HL-60 (cell line): Measurements from ENCODE around the gene VCAN.

Experiments used
- DNase-seq, 2 experiments: peaks; one replicate each; pipeline ENCODE4 v3.0.0-alpha.2; 2010 to 2020; ENCODE audit warnings: low read depth in 1 of 2, low spot score in 1 of 2
- H3K27ac ChIP-seq: fragments of 250-450 bp; sonication (Bioruptor Pico); replicated peaks from 2 replicates; pipeline ENCODE4 v1.5.1; 2020; ENCODE audit warnings: mild to moderate bottlenecking, moderate library complexity
- H3K27me3 ChIP-seq: fragments of 250-450 bp; sonication (Bioruptor Pico); 2 replicates; pipeline ENCODE4 v1.5.1; 2021; ENCODE audit warnings: mild to moderate bottlenecking, moderate library complexity; ENCODE audit not compliant: insufficient read depth, poor library complexity, severe bottlenecking
- H3K4me3 ChIP-seq: replicated peaks from 2 replicates; pipeline ENCODE4 v1.5.1; 2011; ENCODE audit warnings: mild to moderate bottlenecking, control low read depth, low read length; ENCODE audit not compliant: insufficient read depth
- CTCF ChIP-seq: IDR thresholded peaks from one replicate; pipeline ENCODE4 v1.5.1; 2011; ENCODE audit warnings: low read length, control low read depth, inconsistent platforms; ENCODE audit not compliant: insufficient read depth
- GABPA ChIP-seq: IDR thresholded peaks from 2 replicates; pipeline ENCODE4 v1.6.1; 2012; ENCODE audit warnings: low read depth
- POLR2AphosphoS5 ChIP-seq: IDR thresholded peaks from 2 replicates; pipeline ENCODE4 v1.6.1; 2012; ENCODE audit warnings: low read depth
- REST ChIP-seq: IDR thresholded peaks from 2 replicates; pipeline ENCODE4 v1.6.1; 2012; ENCODE audit warnings: low read depth; ENCODE audit not compliant: insufficient replicate concordance
- SPI1 ChIP-seq: IDR thresholded peaks from 2 replicates; pipeline ENCODE4 v1.6.1; 2012; ENCODE audit warnings: low read depth, mild to moderate bottlenecking, borderline replicate concordance

Gene VCAN

GRCh38 chr5:83453937-83454336 is 17.6 kb upstream of the VCAN start:
- DNase-seq = no peak
- Histone ChIP-seq H3K27me3 (no peaks in the 10 kb centered on the region), H3K27ac (no peak overlapping the region), H3K4me3 (no peak overlapping the region)
- TF ChIP-seq REST (no peak), CTCF (no peak), POLR2AphosphoS5 (no peak), SPI1 (no peak), GABPA (no peak)

GRCh38 chr5:83464261-83464660 is 7.3 kb upstream of the VCAN start:
- Histone ChIP-seq H3K27me3 (no peaks in the 10 kb centered on the region), H3K27ac (no peak overlapping the region), H3K4me3 (no peak overlapping the region)
- TF ChIP-seq REST (no peak), GABPA (no peak), POLR2AphosphoS5 (no peak), CTCF (no peak), SPI1 (no peak)
- DNase-seq = no peak

- Histone ChIP-seq H3K27ac (no peak overlapping the region), H3K4me3 (no peak overlapping the region), H3K27me3 (peaks cover 6% of the 10 kb centered on the region)
- TF ChIP-seq SPI1 (no peak), POLR2AphosphoS5 (no peak), GABPA (no peak), REST (no peak), CTCF (no peak)
- DNase-seq = no peak
Measured at GRCh38 chr5:83467371-83468035, 4.0 kb upstream of the VCAN start.
